ENCODE data around the gene GALE.
"Not testable (repeated sequence)": the region's sequence is repeated elsewhere in the genome, so short reads cannot be mapped to it uniquely, and the experiment has no call there.

GALE gene

GRCh38 chr1:23800400-23801337, at the start of gene GALE:
GALE (minus strand) TSS chr1:23800754; CDS start chr1:23799007, 1,747 bp downstream.
- peak within 1 kb of the TSS; percentile 76 for H3K27ac Mint-ChIP-seq
- no peaks in the 10 kb centered on the region for H3K27me3 Mint-ChIP-seq

GRCh38 chr1:23848673-23849616, 48.4 kb upstream of the GALE start:
- Mint-ChIP-seq H3K27ac (no peak overlapping the region), H3K27me3 (no peaks in the 10 kb centered on the region), H3K4me1 (no peaks in the 10 kb centered on the region), H3K36me3 (peaks cover 40% of the 10 kb centered on the region), H3K4me3 (no peak overlapping the region), H3K9me3 (no peaks in the 10 kb centered on the region)
- ATAC-seq: no peak

More at GRCh38 chr1:23800400-23801337, at the start of gene GALE:
- Mint-ChIP-seq H3K4me3 (peak within 1 kb of the TSS; percentile 93), H3K9me3 (no peaks in the 10 kb centered on the region), H3K4me1 (peaks cover 33% of the 10 kb centered on the region), H3K36me3 (peaks cover 28% of the 10 kb centered on the region)
- ATAC-seq: peak; percentile 93

- not testable (repeated sequence) for ATAC-seq, H3K4me3 Mint-ChIP-seq, H3K4me1 Mint-ChIP-seq, H3K27ac Mint-ChIP-seq, H3K27me3 Mint-ChIP-seq, H3K9me3 Mint-ChIP-seq
- H3K36me3 Mint-ChIP-seq: peaks cover 40% of the 10 kb centered on the region
Observed at GRCh38 chr1:23847482-23848095, 47.0 kb upstream of the GALE start.

- H3K27ac Mint-ChIP-seq: no peak overlapping the region
- H3K4me1 Mint-ChIP-seq: no peaks in the 10 kb centered on the region
- H3K27me3 Mint-ChIP-seq: no peaks in the 10 kb centered on the region
- no peak overlapping the region for H3K4me3 Mint-ChIP-seq
- no peaks in the 10 kb centered on the region for H3K9me3 Mint-ChIP-seq
- H3K36me3 Mint-ChIP-seq: peaks cover 40% of the 10 kb centered on the region
- no peak for ATAC-seq
Observed at GRCh38 chr1:23845163-23845562, 44.6 kb upstream of the GALE start.

- H3K4me1 Mint-ChIP-seq: peaks cover under 1% of the 10 kb centered on the region
- H3K27me3 Mint-ChIP-seq: no peaks in the 10 kb centered on the region
- no peak overlapping the region for H3K27ac Mint-ChIP-seq
- ATAC-seq: no peak
- H3K9me3 Mint-ChIP-seq: no peaks in the 10 kb centered on the region
- H3K4me3 Mint-ChIP-seq: no peak overlapping the region
- H3K36me3 Mint-ChIP-seq: peaks cover 34% of the 10 kb centered on the region
Observed at GRCh38 chr1:23843644-23844043, 43.1 kb upstream of the GALE start.

GRCh38 chr1:23838401-23838866, 37.9 kb upstream of the GALE start:
- Mint-ChIP-seq H3K36me3 (no peaks in the 10 kb centered on the region), H3K9me3 (no peaks in the 10 kb centered on the region), H3K4me3 (peak overlapping the region; percentile 72), H3K27me3 (no peaks in the 10 kb centered on the region), H3K27ac (peak overlapping the region; percentile 86), H3K4me1 (peaks cover 24% of the 10 kb centered on the region)
- ATAC-seq: peak; percentile 99

GRCh38 chr1:23837908-23838307, 37.4 kb upstream of the GALE start:
- no peaks in the 10 kb centered on the region for H3K27me3 Mint-ChIP-seq
- H3K36me3 Mint-ChIP-seq: no peaks in the 10 kb centered on the region
- peak overlapping the region; percentile 86 for H3K27ac Mint-ChIP-seq
- peak overlapping the region; percentile 72 for H3K4me3 Mint-ChIP-seq
- H3K4me1 Mint-ChIP-seq: peaks cover 24% of the 10 kb centered on the region
- H3K9me3 Mint-ChIP-seq: no peaks in the 10 kb centered on the region
- ATAC-seq: peak; percentile 4

- ATAC-seq: peak; percentile 62
- peaks cover 24% of the 10 kb centered on the region for H3K4me1 Mint-ChIP-seq
- no peak overlapping the region for H3K4me3 Mint-ChIP-seq
- H3K27ac Mint-ChIP-seq: no peak overlapping the region
- no peaks in the 10 kb centered on the region for H3K36me3 Mint-ChIP-seq
- H3K9me3 Mint-ChIP-seq: no peaks in the 10 kb centered on the region
- H3K27me3 Mint-ChIP-seq: no peaks in the 10 kb centered on the region
Observed at GRCh38 chr1:23836037-23836436, 35.5 kb upstream of the GALE start.

- not testable (repeated sequence) for ATAC-seq, H3K27me3 Mint-ChIP-seq, H3K4me3 Mint-ChIP-seq, H3K36me3 Mint-ChIP-seq, H3K9me3 Mint-ChIP-seq, H3K27ac Mint-ChIP-seq
- H3K4me1 Mint-ChIP-seq: peaks cover 24% of the 10 kb centered on the region
Observed at GRCh38 chr1:23834156-23834555, 33.6 kb upstream of the GALE start.

- H3K4me3 Mint-ChIP-seq: no peak overlapping the region
- no peaks in the 10 kb centered on the region for H3K9me3 Mint-ChIP-seq
- peaks cover 20% of the 10 kb centered on the region for H3K4me1 Mint-ChIP-seq
- ATAC-seq: no peak
- no peak overlapping the region for H3K27ac Mint-ChIP-seq
- H3K36me3 Mint-ChIP-seq: no peaks in the 10 kb centered on the region
- no peaks in the 10 kb centered on the region for H3K27me3 Mint-ChIP-seq
Observed at GRCh38 chr1:23827717-23828116, 27.2 kb upstream of the GALE start.

GRCh38 chr1:23826590-23826989, 26.0 kb upstream of the GALE start:
- H3K9me3 Mint-ChIP-seq: not testable (repeated sequence)
- peak overlapping the region; percentile 41 for H3K4me3 Mint-ChIP-seq

GRCh38 chr1:23825762-23826522, 25.4 kb upstream of the GALE start:
- H3K9me3 Mint-ChIP-seq: no peaks in the 10 kb centered on the region
- H3K4me1 Mint-ChIP-seq: peaks cover 27% of the 10 kb centered on the region
- H3K27me3 Mint-ChIP-seq: no peaks in the 10 kb centered on the region
- peak; percentile 69 for ATAC-seq
- H3K4me3 Mint-ChIP-seq: peak overlapping the region; percentile 93
- H3K36me3 Mint-ChIP-seq: no peaks in the 10 kb centered on the region
- H3K27ac Mint-ChIP-seq: peak overlapping the region; percentile 98

More at GRCh38 chr1:23826590-23826989, 26.0 kb upstream of the GALE start:
- ATAC-seq, H3K36me3 Mint-ChIP-seq, H3K27me3 Mint-ChIP-seq: not testable (repeated sequence)
- Mint-ChIP-seq H3K4me1 (peaks cover 25% of the 10 kb centered on the region), H3K27ac (peak overlapping the region; percentile 98)

GRCh38 chr1:23825076-23825761, 24.7 kb upstream of the GALE start, which contains the start of gene HMGCL:
HMGCL (minus strand) TSS chr1:23825429; CDS start chr1:23825415, 14 bp downstream.
- ATAC-seq: peak; percentile 96
- Mint-ChIP-seq H3K4me3 (peak within 1 kb of the TSS; percentile 93), H3K9me3 (no peaks in the 10 kb centered on the region), H3K27ac (peak within 1 kb of the TSS; percentile 98), H3K27me3 (no peaks in the 10 kb centered on the region), H3K36me3 (peaks cover 3% of the 10 kb centered on the region), H3K4me1 (peaks cover 27% of the 10 kb centered on the region)

- ATAC-seq: no peak
- peaks cover 27% of the 10 kb centered on the region for H3K4me1 Mint-ChIP-seq
- H3K4me3 Mint-ChIP-seq: peak overlapping the region; percentile 93
- H3K27ac Mint-ChIP-seq: peak overlapping the region; percentile 98
- H3K9me3 Mint-ChIP-seq: no peaks in the 10 kb centered on the region
- H3K27me3 Mint-ChIP-seq: no peaks in the 10 kb centered on the region
- peaks cover 6% of the 10 kb centered on the region for H3K36me3 Mint-ChIP-seq
Observed at GRCh38 chr1:23824711-23825075, 24.1 kb upstream of the GALE start.
